ENCODE data around the gene NCAPH2.

NCAPH2 gene

GRCh38 chr22:50474710-50475651 is 33.0 kb upstream of the NCAPH2 start, which contains the start of gene SBF1:
TSS of gene SBF1 (minus strand) at chr22:50475035. CDS start at chr22:50474840, 195 bp downstream.
- DNase-seq, result peak; percentile 90

GRCh38 chr22:50475652-50476002 is 32.4 kb upstream of the NCAPH2 start:
- DNase-seq, result no peak

DNA sequence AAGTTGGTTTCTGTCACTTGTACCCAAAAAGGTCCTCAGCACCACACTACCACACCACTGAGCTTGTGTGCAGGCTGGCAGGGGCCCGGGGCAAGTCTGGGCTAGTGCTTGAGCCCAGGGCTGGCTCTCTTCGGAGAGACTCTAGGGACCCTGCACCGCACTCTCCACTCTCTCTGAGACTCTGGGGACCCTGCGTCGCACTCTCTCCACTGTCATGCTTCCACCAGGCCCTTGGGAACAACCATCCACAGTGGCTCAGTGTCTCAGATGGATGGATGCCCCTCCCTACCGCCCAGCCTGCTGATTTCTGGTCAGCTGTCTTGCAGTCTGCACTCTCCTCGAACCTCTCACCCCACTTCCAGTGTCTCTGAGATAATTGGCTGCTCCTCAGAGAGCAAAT is 31.2 kb upstream of the NCAPH2 start:
- DNase-seq, result no peak

DNA sequence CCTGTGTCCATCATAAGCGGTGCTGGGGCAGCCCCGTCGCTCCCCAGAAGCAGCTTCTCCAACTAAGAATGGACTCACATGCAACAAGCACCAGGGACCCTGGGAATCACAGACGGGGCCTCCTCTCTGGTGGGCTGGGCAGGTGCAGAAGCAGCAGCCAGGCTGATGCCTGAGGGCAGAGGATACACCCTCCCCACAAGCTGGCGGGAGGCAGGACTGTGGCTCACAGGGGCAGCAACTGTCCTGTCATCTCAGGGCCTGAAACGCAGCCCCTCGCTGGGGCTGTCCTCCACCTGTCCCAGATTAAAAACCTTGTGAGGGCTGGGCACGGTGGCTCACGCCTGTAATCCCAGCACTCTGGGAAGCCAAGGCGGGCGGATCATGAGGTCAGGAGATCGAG is 30.1 kb upstream of the NCAPH2 start:
- no peak for DNase-seq

GRCh38 chr22:50479721-50480120 is 28.3 kb upstream of the NCAPH2 start:
- no peak for DNase-seq

GRCh38 chr22:50481045-50481439 is 27.0 kb upstream of the NCAPH2 start:
- DNase-seq, result no peak

GRCh38 chr22:50481440-50482106 is 26.5 kb upstream of the NCAPH2 start, which contains the start of gene ADM2:
TSS of gene ADM2 (plus strand) at chr22:50481543. CDS start at chr22:50481848, 305 bp downstream.
- peak; percentile 75 for DNase-seq

GRCh38 chr22:50482107-50483074 is 25.6 kb upstream of the NCAPH2 start:
- DNase-seq, result no peak

- DNase-seq, result no peak
Observed at GRCh38 chr22:50483106-50483505, 24.9 kb upstream of the NCAPH2 start.

DNA sequence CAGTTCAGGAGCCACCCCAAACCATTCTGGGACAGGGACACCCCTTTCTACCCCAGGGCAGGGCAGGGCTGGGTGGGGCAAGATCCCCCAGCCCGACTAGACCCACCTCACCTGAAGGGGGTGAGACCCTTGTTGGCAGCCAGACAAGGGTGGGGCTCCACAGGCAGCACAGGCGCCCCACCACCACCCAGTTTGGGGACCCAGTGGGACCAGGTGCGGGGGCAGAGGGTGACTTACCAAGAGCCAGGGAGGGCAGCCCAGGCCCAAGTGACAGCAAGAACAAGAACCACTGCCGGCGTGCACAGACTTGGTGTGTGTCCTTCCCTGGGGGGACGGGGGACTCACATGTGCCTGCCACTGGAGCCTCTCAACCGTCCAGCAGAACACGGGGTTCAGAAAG is 24.5 kb upstream of the NCAPH2 start:
- DNase-seq, result no peak

DNA sequence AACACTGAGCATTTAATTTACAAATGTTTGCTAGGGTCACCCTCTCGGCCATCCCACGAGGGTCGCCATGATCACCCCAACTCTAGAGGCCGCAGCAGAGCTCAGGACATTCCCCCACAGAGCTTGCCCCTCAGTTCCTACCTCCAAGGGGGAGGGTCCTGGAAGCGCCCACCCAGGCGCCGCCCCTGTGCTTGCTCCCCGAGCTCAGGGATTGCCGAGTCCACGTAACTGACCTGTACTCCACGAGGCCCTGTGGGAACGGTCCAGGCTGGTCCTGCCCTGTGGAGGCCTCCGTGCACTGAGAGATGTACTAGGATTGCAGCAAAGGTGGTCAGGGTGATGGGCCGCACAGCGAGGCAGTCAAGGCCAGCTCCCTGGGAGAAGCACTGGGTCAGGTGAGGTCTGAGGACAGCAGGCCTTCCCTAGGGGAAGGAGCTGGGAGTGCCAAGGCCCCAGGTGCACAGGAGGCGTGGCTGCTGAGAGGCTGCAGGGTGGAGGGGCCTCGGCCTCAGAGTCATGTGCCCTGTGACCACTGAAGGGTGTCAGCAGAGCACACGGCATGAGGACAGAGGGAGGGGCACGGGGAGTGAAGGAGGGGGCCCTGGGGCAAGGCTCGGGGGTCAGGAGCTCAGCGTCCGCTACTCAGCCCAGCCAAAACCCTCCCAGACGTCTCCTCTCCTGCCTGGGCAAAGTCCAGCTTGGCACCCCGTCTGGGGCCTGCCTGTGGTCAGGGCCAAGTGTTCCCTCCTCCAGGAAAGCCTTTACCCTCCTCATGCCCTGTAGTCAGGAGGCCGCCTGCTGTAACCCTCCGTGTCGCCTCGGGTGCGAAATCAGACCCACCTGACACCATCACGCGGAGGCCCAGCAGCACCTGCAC is 23.8 kb upstream of the NCAPH2 start:
- DNase-seq, result no peak

GRCh38 chr22:50485221-50486131 is 22.5 kb upstream of the NCAPH2 start:
- DNase-seq, result no peak

- no peak for DNase-seq
Observed at GRCh38 chr22:50486561-50487289, 21.3 kb upstream of the NCAPH2 start, which contains the start of gene MIOX. TSS of gene MIOX (plus strand) at chr22:50486859. CDS start at chr22:50486898, 39 bp downstream.

DNA sequence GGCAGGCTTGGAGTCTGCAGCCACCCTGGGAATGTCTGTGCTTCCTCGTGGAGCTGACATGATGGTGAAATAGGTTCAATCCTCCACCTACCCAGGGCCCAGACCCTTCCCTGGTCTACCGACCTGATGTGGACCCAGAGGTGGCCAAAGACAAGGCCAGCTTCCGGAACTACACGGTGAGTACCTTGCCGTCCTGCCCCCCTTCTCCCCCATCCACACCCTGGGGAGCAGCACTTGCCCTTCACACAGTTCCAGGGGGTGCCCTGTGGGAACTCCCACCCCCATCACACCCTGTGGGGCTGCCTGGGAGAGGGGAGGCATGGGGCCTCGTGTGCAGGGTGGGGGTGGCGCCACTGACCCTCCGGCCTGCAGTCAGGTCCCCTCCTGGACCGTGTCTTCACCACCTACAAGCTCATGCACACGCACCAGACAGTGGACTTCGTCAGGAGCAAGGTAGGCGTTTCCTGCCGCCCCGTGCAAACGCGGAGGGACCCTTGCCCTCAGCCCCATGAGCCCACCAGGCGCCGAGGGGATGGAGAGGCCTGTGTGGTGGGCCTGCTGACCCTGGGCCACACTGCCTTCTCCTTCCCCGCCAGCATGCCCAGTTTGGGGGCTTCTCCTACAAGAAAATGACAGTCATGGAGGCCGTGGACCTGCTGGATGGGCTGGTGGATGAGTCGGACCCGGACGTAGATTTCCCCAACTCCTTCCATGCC is 20.6 kb upstream of the NCAPH2 start:
- DNase-seq, result no peak

- DNase-seq, result no peak
Observed at GRCh38 chr22:50488006-50488677, 19.9 kb upstream of the NCAPH2 start.

- no peak for DNase-seq
Observed at GRCh38 chr22:50488886-50489285, 19.1 kb upstream of the NCAPH2 start.

- no peak for DNase-seq
Observed at GRCh38 chr22:50489363-50490243, 18.4 kb upstream of the NCAPH2 start.
